DOHH2 (cell line): ENCODE measurements around the gene ABRACL.
"Not testable (repeated sequence)": the region's sequence is repeated elsewhere in the genome, so short reads cannot be mapped to it uniquely, and the experiment has no call there.

Experiments
- CTCF ChIP-seq: fragments of 200-600 bp; sonication (generic); IDR thresholded peaks from one replicate; pipeline ENCODE4 v1.5.1; 2014; ENCODE audit warnings: antibody characterized with exemption, mild to moderate bottlenecking, low read depth, low read length; ENCODE audit not compliant: poor library complexity, severe bottlenecking
- EZH2phosphoT487 ChIP-seq: fragments of 200-600 bp; sonication (generic); IDR thresholded peaks from 2 replicates; pipeline ENCODE4 v1.6.1; 2017; ENCODE audit warnings: borderline replicate concordance, mild to moderate bottlenecking, antibody characterized with exemption, low read length, moderate library complexity, mixed read lengths

GRCh38 chr6:139048912-139049311 lies 20.4 kb downstream of the ABRACL start:
- not testable (repeated sequence) for TF ChIP-seq CTCF, EZH2phosphoT487
